GM12878 (cell line): ENCODE results near the gene C14orf93.

Source experiments
- ATF2 ChIP-seq: IDR thresholded peaks from 2 replicates; pipeline ENCODE4 v1.6.1; 2012; ENCODE audit warnings: low read length, inconsistent platforms
- CBFB ChIP-seq: IDR thresholded peaks from 2 replicates; pipeline ENCODE4 v1.6.1; 2016; ENCODE audit warnings: antibody characterized with exemption, low read depth
- CEBPZ ChIP-seq: fragments of 150-350 bp; IDR thresholded peaks from 2 replicates; pipeline ENCODE4 v1.6.1; 2016; ENCODE audit warnings: low read depth, low read length
- DPF2 ChIP-seq: fragments of 450-650 bp; IDR thresholded peaks from 2 replicates; pipeline ENCODE4 v1.6.1; 2017; ENCODE audit warnings: mild to moderate bottlenecking
- FOXK2 ChIP-seq: fragments of 450-650 bp; IDR thresholded peaks from 2 replicates; pipeline ENCODE4 v1.6.1; 2017; ENCODE audit warnings: mild to moderate bottlenecking, moderate library complexity
- NFIC ChIP-seq: IDR thresholded peaks from 2 replicates; pipeline ENCODE4 v1.6.1; 2012; ENCODE audit warnings: low read depth, mild to moderate bottlenecking, inconsistent platforms, low read length, moderate library complexity
- SRF ChIP-seq, 2 experiments: IDR thresholded peaks; 2 replicates each; pipeline ENCODE4 v1.6.1; 2011; ENCODE audit warnings: low read depth in 2 of 2, low read length in 2 of 2, mild to moderate bottlenecking in 1 of 2, moderate library complexity in 1 of 2
- TAF1 ChIP-seq: IDR thresholded peaks from 2 replicates; pipeline ENCODE4 v1.6.1; 2011; ENCODE audit warnings: mild to moderate bottlenecking, low read depth, low read length, borderline replicate concordance
- TCF12 ChIP-seq: IDR thresholded peaks from 2 replicates; pipeline ENCODE4 v1.6.1; 2011; ENCODE audit warnings: low read depth, mild to moderate bottlenecking, low read length
- USF2 ChIP-seq: IDR thresholded peaks from 2 replicates; pipeline ENCODE4 v1.6.1; 2011; ENCODE audit warnings: low read depth, low read length, improper control_type of control experiment, borderline replicate concordance
- ZNF24 ChIP-seq: fragments of 450-650 bp; IDR thresholded peaks from 2 replicates; pipeline ENCODE4 v1.6.1; 2017; ENCODE audit warnings: antibody characterized with exemption, mild to moderate bottlenecking
- ZNF384 ChIP-seq: IDR thresholded peaks from 2 replicates; pipeline ENCODE4 v1.6.1; 2012; ENCODE audit warnings: low read depth, mild to moderate bottlenecking, low read length, improper control_type of control experiment, borderline replicate concordance
- TF ChIP-seq, protein P1 (sequence below), 3 experiments: IDR thresholded peaks in 2 of 3; conservative IDR thresholded peaks in 1 of 3; 2 replicates each; pipeline ENCODE4 v1.5.1; 2011; ENCODE audit warnings: low read depth in 3 of 3, low read length in 3 of 3, mild to moderate bottlenecking in 3 of 3, control low read depth in 2 of 3, moderate library complexity in 2 of 3, inconsistent platforms in 1 of 3, mixed read lengths in 1 of 3; ENCODE audit not compliant: control insufficient read depth in 2 of 3, insufficient read depth in 1 of 3; ENCODE audit errors: extremely low read depth in 1 of 3
- TF ChIP-seq, protein P2 (sequence below): IDR thresholded peaks from 2 replicates; pipeline ENCODE4 v1.6.1; 2012; ENCODE audit warnings: mild to moderate bottlenecking, low read depth, low read length

GRCh38 chr14:23009939-23010726, at the start of gene C14orf93:
- TF ChIP-seq CEBPZ (no peak), FOXK2 (no peak), SRF (IDR thresholded peaks at IDR 0.05; ENCODE audit: low read depth in 2 of 2, low read length in 2 of 2) (no peak), ZNF24 (no peak), TAF1 (peak; percentile 67; the same call in 1 of the 2 replicates), ZNF384 (no peak), TCF12 (0 out of 2 replicates have a peak, but pooled peaks have one; percentile 18), CBFB (no peak), ATF2 (no peak), NFIC (no peak; the same call in 1 of the 2 replicates), USF2 (peak; percentile 10; the same call in 1 of the 2 replicates), DPF2 (0 out of 2 replicates have a peak, but pooled peaks have one; percentile 63)
- TF ChIP-seq, protein P1, sequence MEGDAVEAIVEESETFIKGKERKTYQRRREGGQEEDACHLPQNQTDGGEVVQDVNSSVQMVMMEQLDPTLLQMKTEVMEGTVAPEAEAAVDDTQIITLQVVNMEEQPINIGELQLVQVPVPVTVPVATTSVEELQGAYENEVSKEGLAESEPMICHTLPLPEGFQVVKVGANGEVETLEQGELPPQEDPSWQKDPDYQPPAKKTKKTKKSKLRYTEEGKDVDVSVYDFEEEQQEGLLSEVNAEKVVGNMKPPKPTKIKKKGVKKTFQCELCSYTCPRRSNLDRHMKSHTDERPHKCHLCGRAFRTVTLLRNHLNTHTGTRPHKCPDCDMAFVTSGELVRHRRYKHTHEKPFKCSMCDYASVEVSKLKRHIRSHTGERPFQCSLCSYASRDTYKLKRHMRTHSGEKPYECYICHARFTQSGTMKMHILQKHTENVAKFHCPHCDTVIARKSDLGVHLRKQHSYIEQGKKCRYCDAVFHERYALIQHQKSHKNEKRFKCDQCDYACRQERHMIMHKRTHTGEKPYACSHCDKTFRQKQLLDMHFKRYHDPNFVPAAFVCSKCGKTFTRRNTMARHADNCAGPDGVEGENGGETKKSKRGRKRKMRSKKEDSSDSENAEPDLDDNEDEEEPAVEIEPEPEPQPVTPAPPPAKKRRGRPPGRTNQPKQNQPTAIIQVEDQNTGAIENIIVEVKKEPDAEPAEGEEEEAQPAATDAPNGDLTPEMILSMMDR (IDR thresholded peaks at IDR 0.05 in 2 of 3, conservative IDR thresholded peaks at IDR 0.05 in 1 of 3; ENCODE audit: control insufficient read depth in 2 of 3, extremely low read depth in 1 of 3, insufficient read depth in 1 of 3, low read depth in 3 of 3, low read length in 3 of 3), result no peak
- TF ChIP-seq, protein P2, sequence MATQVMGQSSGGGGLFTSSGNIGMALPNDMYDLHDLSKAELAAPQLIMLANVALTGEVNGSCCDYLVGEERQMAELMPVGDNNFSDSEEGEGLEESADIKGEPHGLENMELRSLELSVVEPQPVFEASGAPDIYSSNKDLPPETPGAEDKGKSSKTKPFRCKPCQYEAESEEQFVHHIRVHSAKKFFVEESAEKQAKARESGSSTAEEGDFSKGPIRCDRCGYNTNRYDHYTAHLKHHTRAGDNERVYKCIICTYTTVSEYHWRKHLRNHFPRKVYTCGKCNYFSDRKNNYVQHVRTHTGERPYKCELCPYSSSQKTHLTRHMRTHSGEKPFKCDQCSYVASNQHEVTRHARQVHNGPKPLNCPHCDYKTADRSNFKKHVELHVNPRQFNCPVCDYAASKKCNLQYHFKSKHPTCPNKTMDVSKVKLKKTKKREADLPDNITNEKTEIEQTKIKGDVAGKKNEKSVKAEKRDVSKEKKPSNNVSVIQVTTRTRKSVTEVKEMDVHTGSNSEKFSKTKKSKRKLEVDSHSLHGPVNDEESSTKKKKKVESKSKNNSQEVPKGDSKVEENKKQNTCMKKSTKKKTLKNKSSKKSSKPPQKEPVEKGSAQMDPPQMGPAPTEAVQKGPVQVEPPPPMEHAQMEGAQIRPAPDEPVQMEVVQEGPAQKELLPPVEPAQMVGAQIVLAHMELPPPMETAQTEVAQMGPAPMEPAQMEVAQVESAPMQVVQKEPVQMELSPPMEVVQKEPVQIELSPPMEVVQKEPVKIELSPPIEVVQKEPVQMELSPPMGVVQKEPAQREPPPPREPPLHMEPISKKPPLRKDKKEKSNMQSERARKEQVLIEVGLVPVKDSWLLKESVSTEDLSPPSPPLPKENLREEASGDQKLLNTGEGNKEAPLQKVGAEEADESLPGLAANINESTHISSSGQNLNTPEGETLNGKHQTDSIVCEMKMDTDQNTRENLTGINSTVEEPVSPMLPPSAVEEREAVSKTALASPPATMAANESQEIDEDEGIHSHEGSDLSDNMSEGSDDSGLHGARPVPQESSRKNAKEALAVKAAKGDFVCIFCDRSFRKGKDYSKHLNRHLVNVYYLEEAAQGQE, result no peak
